ENCODE data around the gene PNPLA3.

- TF ChIP-seq BHLHE40 (IDR thresholded peaks at IDR 0.05; ENCODE audit: borderline replicate concordance) (no peak), LEF1 (IDR thresholded peaks at IDR 0.05; ENCODE audit: borderline replicate concordance) (no peak), FOXM1 (IDR thresholded peaks at IDR 0.05; ENCODE audit: borderline replicate concordance) (no peak)
Observed at GRCh38 chr22:43941449-43941848, 17.8 kb downstream of the PNPLA3 start.
